Esophagus squamous epithelium (tissue), 4 donors: Measurements from ENCODE around the gene PTPRN2.

Source experiments
- CTCF ChIP-seq, 6 experiments: fragments of 450-650 bp in 4 of 6; fragments of 200-600 bp in 2 of 6; sonication (generic) in 2 of 6; IDR thresholded peaks; one replicate each; pipeline ENCODE4 v1.5.1; 2016 to 2019; ENCODE audit warnings: antibody characterized with exemption in 6 of 6, mild to moderate bottlenecking in 4 of 6, moderate library complexity in 4 of 6
- POLR2A ChIP-seq, 4 donors: fragments of 450-650 bp; IDR thresholded peaks; one replicate each; pipeline ENCODE4 v1.6.1; 2017; ENCODE audit warnings: antibody characterized with exemption in 4 of 4, mild to moderate bottlenecking in 4 of 4, moderate library complexity in 3 of 4

DNA sequence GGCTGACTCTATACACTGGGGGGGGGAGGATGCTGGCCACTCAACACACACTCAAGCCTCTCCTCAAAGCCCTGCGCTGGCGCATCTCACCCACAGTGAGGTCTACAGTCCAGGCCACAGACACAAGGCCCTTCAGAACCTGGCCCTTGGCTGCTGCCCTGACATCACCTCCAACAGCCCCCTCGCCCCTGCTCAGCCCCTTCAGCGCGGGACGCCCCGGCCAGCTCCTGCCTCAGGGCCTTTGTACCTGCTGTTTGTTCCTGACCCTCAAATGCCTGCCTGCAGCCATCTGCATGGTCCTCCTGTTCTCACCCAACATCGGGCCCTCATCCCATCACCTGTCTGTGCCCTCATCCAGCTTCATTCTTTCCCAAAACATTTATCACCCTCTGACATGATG, 678.3 kb downstream of the PTPRN2 start:
- no peak for TF ChIP-seq CTCF (IDR thresholded peaks at IDR 0.05)
- TF ChIP-seq POLR2A (IDR thresholded peaks at IDR 0.05), result no peak
